ENCODE results near the gene ZFP36L1. TPM values are rescaled to one million over a fixed set of nuclear protein-coding genes. Genes with fewer than 3 reads are reported as not detected.

ZFP36L1 gene
- total RNA-seq, 1 donor from 2014 or later = 1,405 TPM

- Histone ChIP-seq H3K36me3 (no peaks in the 10 kb centered on the region), H3K27ac (peak overlapping the region; percentile 95), H3K27me3 (no peaks in the 10 kb centered on the region), H3K9me3 (no peaks in the 10 kb centered on the region), H3K4me1 (peaks cover 45% of the 10 kb centered on the region), H3K4me3 (no peak overlapping the region)
- intact Hi-C loops (cut with DNase I) = no loop called here
- no peak for DNase-seq (ENCODE audit: extremely low spot score in 2 of 2)
- no peak for TF ChIP-seq POLR2A (IDR thresholded peaks at IDR 0.05)
- no peak for TF ChIP-seq CTCF (IDR thresholded peaks at IDR 0.05)
- TF ChIP-seq POLR2AphosphoS5 (IDR thresholded peaks at IDR 0.05; ENCODE audit: insufficient read depth in 1 of 2, low read depth in 1 of 2) = no peak
Observed at GRCh38 chr14:68820536-68820935, 27.7 kb upstream of the ZFP36L1 start.

- Histone ChIP-seq H3K36me3 (no peaks in the 10 kb centered on the region), H3K9me3 (no peaks in the 10 kb centered on the region), H3K27me3 (no peaks in the 10 kb centered on the region), H3K27ac (peak overlapping the region; percentile 95), H3K4me3 (no peak overlapping the region), H3K4me1 (peaks cover 49% of the 10 kb centered on the region)
- DNase-seq (ENCODE audit: extremely low spot score in 2 of 2) = no peak
- intact Hi-C loops (cut with DNase I) = no loop called here
- no peak for TF ChIP-seq POLR2A (IDR thresholded peaks at IDR 0.05)
- TF ChIP-seq POLR2AphosphoS5 (IDR thresholded peaks at IDR 0.05; ENCODE audit: insufficient read depth in 1 of 2, low read depth in 1 of 2) = no peak
- no peak for TF ChIP-seq CTCF (IDR thresholded peaks at IDR 0.05)
Observed at GRCh38 chr14:68820119-68820518, 27.3 kb upstream of the ZFP36L1 start.

- intact Hi-C loops (cut with DNase I) = loop anchor here (2.0 to 5.0 kb wide), 2 partner anchors 572 to 876 kb away; no protein-coding TSS in a partner anchor
Observed at GRCh38 chr14:68819260-68819691, 26.4 kb upstream of the ZFP36L1 start.

GRCh38 chr14:68817506-68818212, 24.8 kb upstream of the ZFP36L1 start:
- H3K27ac ChIP-seq = peak overlapping the region; percentile 95
- TF ChIP-seq CTCF (IDR thresholded peaks at IDR 0.05) (no peak), POLR2A (IDR thresholded peaks at IDR 0.05) (no peak), POLR2AphosphoS5 (IDR thresholded peaks at IDR 0.05; ENCODE audit: insufficient read depth in 1 of 2, low read depth in 1 of 2) (no peak)
- no peaks in the 10 kb centered on the region for H3K9me3 ChIP-seq
- H3K27me3 ChIP-seq = no peaks in the 10 kb centered on the region
- no peak for DNase-seq (ENCODE audit: extremely low spot score in 2 of 2)
- H3K4me1 ChIP-seq = peaks cover 70% of the 10 kb centered on the region
- H3K4me3 ChIP-seq = no peak overlapping the region
- intact Hi-C loops (cut with DNase I) = loop anchor here (2.0 to 5.0 kb wide), 2 partner anchors 570 to 875 kb away; no protein-coding TSS in a partner anchor
- no peaks in the 10 kb centered on the region for H3K36me3 ChIP-seq

More at GRCh38 chr14:68819260-68819691, 26.4 kb upstream of the ZFP36L1 start:
- TF ChIP-seq POLR2AphosphoS5 (IDR thresholded peaks at IDR 0.05; ENCODE audit: insufficient read depth in 1 of 2, low read depth in 1 of 2) (peak; percentile 47 to 63), CTCF (IDR thresholded peaks at IDR 0.05) (no peak)
- DNase-seq (ENCODE audit: extremely low spot score in 2 of 2) = no peak
- Histone ChIP-seq H3K9me3 (no peaks in the 10 kb centered on the region), H3K4me3 (no peak overlapping the region), H3K27me3 (no peaks in the 10 kb centered on the region), H3K27ac (peak overlapping the region; percentile 95), H3K4me1 (peaks cover 57% of the 10 kb centered on the region), H3K36me3 (no peaks in the 10 kb centered on the region)

GRCh38 chr14:68816943-68817430, 24.1 kb upstream of the ZFP36L1 start:
- TF ChIP-seq POLR2A (IDR thresholded peaks at IDR 0.05) (no peak), POLR2AphosphoS5 (IDR thresholded peaks at IDR 0.05; ENCODE audit: insufficient read depth in 1 of 2, low read depth in 1 of 2) (no peak), CTCF (IDR thresholded peaks at IDR 0.05) (no peak)
- DNase-seq (ENCODE audit: extremely low spot score in 2 of 2) = no peak
- intact Hi-C loops (cut with DNase I) = loop anchor here (5.0 kb wide), 1 partner anchor 570 kb away; no protein-coding TSS in a partner anchor
- peak overlapping the region; percentile 95 for H3K27ac ChIP-seq
- H3K4me3 ChIP-seq = peak overlapping the region; percentile 48 to 67
- no peaks in the 10 kb centered on the region for H3K27me3 ChIP-seq
- H3K36me3 ChIP-seq = no peaks in the 10 kb centered on the region
- no peaks in the 10 kb centered on the region for H3K9me3 ChIP-seq
- H3K4me1 ChIP-seq = peaks cover 70% of the 10 kb centered on the region

Data from vagina (tissue), 2 donors.